RWPE1 (cell line): Measurements from ENCODE around the gene OMP.

ENCODE experiments used
- CTCF ChIA-PET: fragments of 350-600 bp; sonication (Branson Sonifier 250); formaldehyde crosslinking; extraction: SDS; loops from one replicate; lab custom pipeline; 2021; lab: Yijun Ruan, JAX
- POLR2A ChIA-PET: fragments of 400-600 bp; formaldehyde crosslinking; extraction: SDS; loops from one replicate; lab custom pipeline; 2020; ENCODE audit warnings: antibody characterized with exemption; ENCODE audit not compliant: low non-redundant PET; lab: Yijun Ruan, JAX
- DNase-seq: peaks from one replicate; pipeline ENCODE4 v3.0.0; 2012; ENCODE audit warnings: low spot score
- H3K27ac ChIP-seq: fragments of 450-650 bp; 2 replicates; pipeline ENCODE4 v1.5.1; 2017
- TF ChIP-seq, protein P1 (sequence below): fragments of 450-650 bp; conservative IDR thresholded peaks from 2 replicates; pipeline ENCODE4 v1.5.1; 2017; ENCODE audit warnings: low read depth, mild to moderate bottlenecking

OMP gene

DNA sequence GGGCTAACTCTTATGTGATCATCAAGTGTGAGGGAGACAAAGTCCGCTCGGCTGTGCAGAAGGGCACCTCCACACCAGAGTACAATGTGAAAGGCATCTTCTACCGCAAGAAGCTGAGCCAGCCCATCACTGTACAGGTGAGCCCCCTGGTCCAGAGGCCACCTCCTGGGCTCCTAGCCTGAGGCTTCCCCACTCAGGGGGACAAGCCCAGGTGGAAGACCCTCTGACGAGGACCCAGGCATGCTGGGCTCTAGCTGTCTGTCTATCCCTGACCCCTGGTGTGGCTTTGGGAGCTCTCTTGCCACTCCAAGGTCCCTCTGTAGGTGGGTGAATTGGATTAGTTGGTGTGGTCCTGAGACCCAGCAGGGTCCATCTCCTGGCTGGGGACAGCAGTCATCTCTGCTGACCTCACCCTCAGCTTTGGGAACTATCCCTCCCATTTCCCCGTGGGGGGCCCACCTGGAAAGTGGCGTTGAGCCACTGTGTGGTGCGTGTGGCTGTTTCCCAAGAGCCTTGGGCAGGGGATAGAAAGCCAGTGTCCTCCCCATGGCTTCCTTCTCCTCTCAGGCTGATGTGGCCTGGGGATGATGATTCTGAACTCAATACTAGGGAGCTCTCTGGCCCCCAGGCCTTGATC is 20.1 kb downstream of the OMP start:
- H3K27ac ChIP-seq = no peak overlapping the region
- DNase-seq = no peak
- TF ChIP-seq, protein P1, sequence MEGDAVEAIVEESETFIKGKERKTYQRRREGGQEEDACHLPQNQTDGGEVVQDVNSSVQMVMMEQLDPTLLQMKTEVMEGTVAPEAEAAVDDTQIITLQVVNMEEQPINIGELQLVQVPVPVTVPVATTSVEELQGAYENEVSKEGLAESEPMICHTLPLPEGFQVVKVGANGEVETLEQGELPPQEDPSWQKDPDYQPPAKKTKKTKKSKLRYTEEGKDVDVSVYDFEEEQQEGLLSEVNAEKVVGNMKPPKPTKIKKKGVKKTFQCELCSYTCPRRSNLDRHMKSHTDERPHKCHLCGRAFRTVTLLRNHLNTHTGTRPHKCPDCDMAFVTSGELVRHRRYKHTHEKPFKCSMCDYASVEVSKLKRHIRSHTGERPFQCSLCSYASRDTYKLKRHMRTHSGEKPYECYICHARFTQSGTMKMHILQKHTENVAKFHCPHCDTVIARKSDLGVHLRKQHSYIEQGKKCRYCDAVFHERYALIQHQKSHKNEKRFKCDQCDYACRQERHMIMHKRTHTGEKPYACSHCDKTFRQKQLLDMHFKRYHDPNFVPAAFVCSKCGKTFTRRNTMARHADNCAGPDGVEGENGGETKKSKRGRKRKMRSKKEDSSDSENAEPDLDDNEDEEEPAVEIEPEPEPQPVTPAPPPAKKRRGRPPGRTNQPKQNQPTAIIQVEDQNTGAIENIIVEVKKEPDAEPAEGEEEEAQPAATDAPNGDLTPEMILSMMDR = no peak
- CTCF ChIA-PET = no interaction called here
- POLR2A ChIA-PET = no interaction called here

DNA sequence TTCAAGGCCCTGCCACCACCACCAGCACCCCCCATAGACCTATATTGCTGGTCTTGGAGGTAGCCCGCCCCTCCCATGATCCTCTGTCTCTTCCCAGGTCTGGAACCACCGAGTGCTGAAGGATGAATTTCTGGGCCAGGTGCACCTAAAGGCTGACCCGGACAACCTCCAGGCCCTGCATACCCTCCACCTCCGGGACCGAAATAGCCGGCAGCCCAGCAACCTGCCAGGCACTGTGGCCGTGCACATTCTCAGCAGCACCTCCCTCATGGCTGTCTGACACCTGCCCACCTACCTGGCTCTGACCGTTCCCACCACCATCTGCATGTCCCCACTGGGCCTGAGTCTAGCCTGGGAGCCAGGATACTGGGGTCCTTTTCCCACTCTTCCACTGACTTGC is 21.0 kb downstream of the OMP start:
- ChIA-PET CTCF (no interaction called here), POLR2A (no interaction called here)
- DNase-seq = no peak
- TF ChIP-seq, protein P1 = no peak
- H3K27ac ChIP-seq = no peak overlapping the region

DNA sequence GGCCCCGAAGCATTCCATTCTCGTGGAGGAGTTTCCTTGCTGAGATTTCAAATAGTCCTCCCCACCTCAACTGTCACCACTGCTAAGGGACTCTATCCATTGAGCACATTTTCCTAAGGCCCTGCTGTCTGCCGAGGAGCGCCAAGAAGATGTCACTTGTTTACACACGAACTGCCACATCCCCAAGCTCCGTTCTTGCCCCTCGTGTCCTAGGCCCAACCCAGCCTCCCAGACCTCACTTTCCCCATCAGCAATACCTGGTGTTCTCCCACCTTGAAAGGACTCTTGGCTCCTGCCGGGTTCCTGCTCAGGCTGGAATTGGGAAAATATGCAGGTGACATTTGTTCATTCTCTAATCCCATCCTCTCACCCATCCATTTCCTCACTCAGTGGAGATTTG is 21.4 kb downstream of the OMP start:
- CTCF ChIA-PET = no interaction called here
- DNase-seq = no peak

DNA sequence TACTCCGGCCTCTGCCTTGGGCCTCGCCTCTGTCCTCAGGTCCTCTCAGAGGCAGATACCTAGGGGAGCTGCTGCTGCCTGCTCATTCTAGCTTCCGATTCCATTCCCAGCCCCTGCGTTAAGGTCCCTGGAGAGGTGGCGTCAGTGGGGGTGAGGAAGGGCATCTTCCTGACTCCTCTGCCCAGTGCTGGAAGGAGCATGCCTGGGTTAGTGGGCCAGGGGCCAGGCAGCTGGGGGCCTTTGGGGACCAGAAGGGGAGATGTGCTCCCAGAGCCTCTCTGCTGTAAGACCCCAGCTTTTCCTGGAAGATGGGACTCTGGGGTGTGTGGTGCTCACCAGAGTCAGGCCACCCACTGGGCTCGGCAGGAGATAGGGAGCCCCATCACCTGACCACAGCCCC is 21.8 kb downstream of the OMP start:
- H3K27ac ChIP-seq = no peak overlapping the region
- ChIA-PET CTCF (interaction anchor here (0.6 kb wide), 1 partner anchor 510 kb away, joined by 4 read pairs; no protein-coding TSS in a partner anchor), POLR2A (no interaction called here)
- DNase-seq = no peak
- TF ChIP-seq, protein P1 = no peak

More for the DNA sequence above, 21.4 kb downstream of the OMP start:
- H3K27ac ChIP-seq = no peak overlapping the region
- TF ChIP-seq, protein P1 = no peak
- POLR2A ChIA-PET = no interaction called here

DNA sequence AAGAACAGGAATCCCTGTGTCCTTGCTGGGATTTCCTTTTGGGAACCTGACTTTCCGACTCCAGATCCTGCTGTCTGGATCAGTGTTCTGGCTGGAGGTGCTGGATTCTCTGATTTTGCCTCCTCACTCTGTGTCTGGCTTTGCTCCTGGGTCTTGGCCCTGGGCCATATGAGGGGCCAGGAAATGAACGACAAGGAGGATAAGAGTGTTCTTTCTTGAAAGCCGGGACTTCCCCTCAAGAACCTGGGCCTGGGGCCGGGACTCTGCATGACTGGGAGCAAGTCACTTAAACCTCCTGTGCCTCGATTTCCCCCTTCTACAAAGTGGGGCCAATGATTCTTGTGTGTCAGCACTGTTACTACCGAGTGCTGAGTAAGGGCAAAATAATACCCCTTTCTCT is 22.6 kb downstream of the OMP start:
- ChIA-PET CTCF (no interaction called here), POLR2A (no interaction called here)
- TF ChIP-seq, protein P1 = no peak
- no peak overlapping the region for H3K27ac ChIP-seq
- DNase-seq = no peak

DNA sequence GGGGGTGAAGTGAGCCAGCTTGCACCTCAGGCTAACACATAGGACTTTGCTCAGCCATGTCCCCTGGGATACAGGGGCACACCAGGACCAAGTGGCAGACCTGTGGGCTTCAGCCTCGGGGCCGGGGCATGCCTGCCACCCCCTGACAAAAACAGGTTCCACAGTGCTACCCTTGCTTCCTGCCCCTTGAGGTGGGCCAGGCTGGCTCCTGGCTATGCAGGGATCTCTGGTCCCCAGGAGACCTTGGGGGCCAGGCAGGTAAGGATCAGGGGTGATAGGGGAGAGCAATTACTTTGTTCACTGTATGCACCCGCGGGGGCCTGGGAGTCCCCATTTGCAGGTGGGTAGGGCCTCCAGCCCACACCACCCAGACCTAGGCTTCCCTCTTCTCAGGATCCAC is 23.1 kb downstream of the OMP start:
- TF ChIP-seq, protein P1 = no peak
- no peak for DNase-seq
- ChIA-PET POLR2A (interaction anchor here (0.6 kb wide), 1 partner anchor 201 kb away, joined by 4 read pairs; no protein-coding TSS in a partner anchor), CTCF (no interaction called here)
- no peak overlapping the region for H3K27ac ChIP-seq
